MCF 10A (cell line): ENCODE data around the gene IMMP2L. TPM values are rescaled to one million over a fixed set of nuclear protein-coding genes. Genes with fewer than 3 reads are reported as not detected.

Source experiments
- BruUV-seq: library from RNA; stranded (reverse); fragments of 400-500 nt; replicated peaks from 2 replicates; lab custom pipeline; 2021; lab: Mats Ljungman, UMichigan
- CTCF ChIA-PET: fragments of 300-600 bp; sonication (Branson Sonifier 250); formaldehyde crosslinking; extraction: SDS; loops from one replicate; lab custom pipeline; 2021; ENCODE audit warnings: antibody characterized with exemption, inconsistent platforms; lab: Yijun Ruan, JAX
- POLR2A ChIA-PET: fragments of 300-600, 350-650 bp; sonication (Branson Sonifier 250); formaldehyde crosslinking; extraction: SDS; loops from one replicate; lab custom pipeline; 2020; ENCODE audit warnings: antibody characterized with exemption, inconsistent platforms; lab: Yijun Ruan, JAX
- DNase-seq: peaks from one replicate; pipeline ENCODE4 v3.0.0-alpha.2; 2018; ENCODE audit not compliant: unreplicated experiment
- H3K27ac Mint-ChIP-seq: one replicate; pipeline ENCODE4 v1.8.0; 2022; ENCODE audit warnings: mild to moderate bottlenecking, low read depth, mixed read lengths; ENCODE audit not compliant: unreplicated experiment
- H3K27me3 Mint-ChIP-seq: one replicate; pipeline ENCODE4 v1.8.0; 2022; ENCODE audit warnings: mixed read lengths; ENCODE audit not compliant: insufficient read depth, unreplicated experiment
- H3K36me3 Mint-ChIP-seq: one replicate; pipeline ENCODE4 v1.8.0; 2022; ENCODE audit warnings: mild to moderate bottlenecking, moderate library complexity, mixed read lengths; ENCODE audit not compliant: insufficient read depth, unreplicated experiment
- H3K4me1 Mint-ChIP-seq: one replicate; pipeline ENCODE4 v1.8.0; 2022; ENCODE audit warnings: mixed read lengths; ENCODE audit not compliant: insufficient read depth, unreplicated experiment
- H3K4me3 Mint-ChIP-seq: one replicate; pipeline ENCODE4 v1.8.0; 2022; ENCODE audit warnings: mild to moderate bottlenecking, moderate library complexity, mixed read lengths; ENCODE audit not compliant: unreplicated experiment
- H3K9me3 Mint-ChIP-seq: one replicate; pipeline ENCODE4 v1.8.0; 2022; ENCODE audit warnings: mixed read lengths; ENCODE audit not compliant: unreplicated experiment
- CTCF ChIP-seq: fragments of 200-600 bp; IDR thresholded peaks from one replicate; pipeline ENCODE4 v1.8.0; 2022; ENCODE audit warnings: antibody characterized with exemption, mild to moderate bottlenecking; ENCODE audit not compliant: unreplicated experiment
- intact Hi-C: fragments of 100-400 bp; cut with micrococcal nuclease; formaldehyde crosslinking; loops from 2 replicates; pipeline ENCODE4 v1.14.1; 2022
- total RNA-seq: library from RNA; stranded (reverse); gene quantifications from 2 replicates; pipeline ENCODE4 v1.2.3, GENCODE V29; 2022

Gene IMMP2L
- total RNA-seq, 1 experiment from 2014 or later = 23.7 TPM

GRCh38 chr7:111600091-111600490 is 37.8 kb upstream of the IMMP2L start:
- no peaks in the 10 kb centered on the region for H3K27me3 Mint-ChIP-seq
- no peaks in the 10 kb centered on the region for H3K4me1 Mint-ChIP-seq
- no peak overlapping the region for H3K27ac Mint-ChIP-seq
- CTCF ChIA-PET = interaction anchor here (0.6 kb wide), 1 partner anchor 8 kb away, joined by 3 read pairs; no protein-coding TSS in a partner anchor
- intact Hi-C loops = no loop called here
- peaks cover 8% of the 10 kb centered on the region for H3K9me3 Mint-ChIP-seq
- no peak for DNase-seq
- POLR2A ChIA-PET = no interaction called here
- no peak overlapping the region for H3K4me3 Mint-ChIP-seq
- no peak for TF ChIP-seq CTCF
- peaks cover 6% of the 10 kb centered on the region for H3K36me3 Mint-ChIP-seq
- BruUV-seq = no TSS peak

- Mint-ChIP-seq H3K4me1 (no peaks in the 10 kb centered on the region), H3K27me3 (no peaks in the 10 kb centered on the region), H3K36me3 (no peaks in the 10 kb centered on the region), H3K9me3 (no peaks in the 10 kb centered on the region), H3K4me3 (no peak overlapping the region), H3K27ac (no peak overlapping the region)
- no peak for DNase-seq
- intact Hi-C loops = no loop called here
- ChIA-PET CTCF (no interaction called here), POLR2A (no interaction called here)
- BruUV-seq = no TSS peak
- no peak for TF ChIP-seq CTCF
Measured at GRCh38 chr7:111595780-111596179, 33.5 kb upstream of the IMMP2L start.

GRCh38 chr7:111594602-111595001 is 32.3 kb upstream of the IMMP2L start:
- BruUV-seq = no TSS peak
- no peaks in the 10 kb centered on the region for H3K4me1 Mint-ChIP-seq
- no peaks in the 10 kb centered on the region for H3K9me3 Mint-ChIP-seq
- CTCF ChIA-PET = no interaction called here
- DNase-seq = no peak
- no peak overlapping the region for H3K27ac Mint-ChIP-seq
- H3K27me3 Mint-ChIP-seq = no peaks in the 10 kb centered on the region
- H3K4me3 Mint-ChIP-seq = no peak overlapping the region
- TF ChIP-seq CTCF = no peak
- intact Hi-C loops = no loop called here
- H3K36me3 Mint-ChIP-seq = no peaks in the 10 kb centered on the region
- POLR2A ChIA-PET = no interaction called here

GRCh38 chr7:111593343-111593742 is 31.1 kb upstream of the IMMP2L start:
- POLR2A ChIA-PET = no interaction called here
- intact Hi-C loops = no loop called here
- H3K27me3 Mint-ChIP-seq = no peaks in the 10 kb centered on the region

More at GRCh38 chr7:111593343-111593742, 31.1 kb upstream of the IMMP2L start:
- CTCF ChIA-PET = interaction anchor here (0.6 kb wide), 1 partner anchor 24 kb away, joined by 5 read pairs; no protein-coding TSS in a partner anchor
- Mint-ChIP-seq H3K4me1 (no peaks in the 10 kb centered on the region), H3K36me3 (no peaks in the 10 kb centered on the region), H3K4me3 (no peak overlapping the region), H3K9me3 (no peaks in the 10 kb centered on the region), H3K27ac (no peak overlapping the region)
- no peak for TF ChIP-seq CTCF
- no TSS peak for BruUV-seq
- no peak for DNase-seq
